ACHN (cell line): ENCODE measurements around the gene DCP2.

ENCODE experiments used
- DNase-seq: peaks from one replicate; pipeline ENCODE4 v3.0.0-alpha.2; 2015
- in situ Hi-C: cut with HindIII; loops from 2 replicates; pipeline ENCODE4 v1.10.0; 2017; ENCODE audit warnings: low sequenced_read_pairs, low pct_ligation_motif_present, low pct_unique_long_range_greater_than_20kb

The DCP2 gene

GRCh38 chr5:113058269-113058668, 81.7 kb downstream of the DCP2 start:
- DNase-seq: no peak
- in situ Hi-C loops: no loop called here

DNA sequence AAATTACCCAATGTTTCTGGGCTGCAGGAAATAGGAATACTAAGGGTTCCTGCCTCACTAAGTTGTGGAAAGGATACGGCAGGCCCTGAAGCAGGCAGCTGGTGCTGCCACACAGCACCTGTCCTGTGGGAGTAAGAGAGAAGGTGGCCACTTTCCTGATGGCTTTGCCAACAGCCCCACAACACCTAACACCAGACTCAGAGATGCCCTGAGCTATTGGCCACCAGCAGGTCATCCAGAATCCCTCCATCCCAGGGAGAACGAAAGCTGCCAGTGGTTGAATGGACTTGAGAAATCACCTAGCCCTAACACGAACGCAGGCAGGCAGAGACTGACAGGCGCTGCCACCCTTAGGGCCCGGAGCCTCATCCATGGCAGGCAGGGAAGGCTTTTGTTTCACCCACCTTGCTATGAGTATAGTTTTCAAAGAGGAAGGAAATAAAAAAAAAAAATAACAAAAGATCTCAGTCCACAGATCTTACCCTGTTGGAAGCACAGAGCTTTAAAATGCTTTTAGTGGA, 82.2 kb downstream of the DCP2 start:
- in situ Hi-C loops: no loop called here
- DNase-seq: no peak

GRCh38 chr5:113059232-113060040, 82.8 kb downstream of the DCP2 start:
- peak; percentile 85 for DNase-seq
- in situ Hi-C loops: no loop called here

GRCh38 chr5:113060408-113061025, 83.9 kb downstream of the DCP2 start:
- in situ Hi-C loops: no loop called here
- no peak for DNase-seq

DNA sequence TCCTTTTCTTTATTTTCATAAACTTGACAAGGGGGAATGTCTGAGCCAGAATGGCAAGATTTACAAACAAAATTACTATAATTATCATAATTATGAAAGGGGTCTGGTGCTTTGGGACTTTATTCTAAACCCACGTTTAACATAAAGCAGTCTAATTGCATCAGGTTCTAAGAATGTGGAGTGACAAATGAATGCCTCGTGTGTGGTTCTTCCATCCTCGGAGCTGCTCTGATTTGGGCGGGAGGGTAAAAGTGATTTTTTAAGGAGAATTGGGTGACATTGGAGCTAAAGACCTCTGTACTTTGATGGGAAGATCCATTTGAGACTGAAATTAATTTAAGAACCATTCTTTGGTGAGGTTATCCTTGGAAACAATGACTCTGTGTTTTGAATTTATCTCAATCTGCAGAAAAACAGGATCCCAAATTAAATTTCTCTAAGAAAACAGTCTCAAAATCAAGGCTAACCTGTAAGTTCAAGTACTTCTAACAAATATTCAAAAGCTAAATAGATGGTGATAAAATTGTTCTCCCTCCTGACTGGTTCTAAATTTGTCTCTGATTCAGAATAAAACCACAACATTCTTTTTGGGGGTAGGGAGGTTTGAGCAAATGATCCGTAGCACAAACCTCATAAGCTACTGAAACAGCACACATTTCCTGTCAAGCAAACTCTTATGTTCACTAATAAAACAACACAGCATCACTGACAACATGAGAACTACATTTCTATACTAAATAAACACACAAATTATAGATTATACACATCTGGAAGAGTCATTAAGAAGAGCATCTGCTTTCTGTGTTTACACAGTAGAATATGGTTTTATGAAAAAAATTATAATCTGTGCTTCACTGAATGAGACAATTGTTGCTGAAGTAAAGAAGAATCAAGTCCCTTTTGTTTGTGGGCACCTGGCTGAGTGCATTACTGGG, 85.5 kb downstream of the DCP2 start:
- peak; percentile 69 for DNase-seq
- in situ Hi-C loops: no loop called here

GRCh38 chr5:113062869-113063508, 86.4 kb downstream of the DCP2 start:
- in situ Hi-C loops: no loop called here
- no peak for DNase-seq

GRCh38 chr5:113063927-113064326, 87.3 kb downstream of the DCP2 start:
- DNase-seq: no peak
- in situ Hi-C loops: no loop called here

DNA sequence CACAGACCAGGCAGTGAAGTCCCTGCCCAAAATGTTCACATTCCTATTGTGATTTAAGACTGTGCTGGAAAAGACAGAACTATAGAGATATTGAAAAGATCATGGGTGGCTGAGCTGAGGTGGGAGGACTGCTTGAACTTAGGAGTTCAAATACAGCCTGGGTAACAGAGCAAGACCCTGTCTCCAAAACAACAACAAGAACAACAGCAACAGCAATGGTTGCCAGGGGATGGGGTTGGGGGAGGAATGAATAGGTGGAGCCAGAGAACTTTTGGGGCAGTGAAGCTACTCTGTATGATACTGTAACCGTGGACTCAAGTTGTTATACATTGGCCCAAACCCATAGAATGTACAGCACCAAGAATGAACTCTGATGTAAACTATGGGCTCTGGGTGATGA, 88.2 kb downstream of the DCP2 start:
- DNase-seq: no peak
- in situ Hi-C loops: no loop called here

DNA sequence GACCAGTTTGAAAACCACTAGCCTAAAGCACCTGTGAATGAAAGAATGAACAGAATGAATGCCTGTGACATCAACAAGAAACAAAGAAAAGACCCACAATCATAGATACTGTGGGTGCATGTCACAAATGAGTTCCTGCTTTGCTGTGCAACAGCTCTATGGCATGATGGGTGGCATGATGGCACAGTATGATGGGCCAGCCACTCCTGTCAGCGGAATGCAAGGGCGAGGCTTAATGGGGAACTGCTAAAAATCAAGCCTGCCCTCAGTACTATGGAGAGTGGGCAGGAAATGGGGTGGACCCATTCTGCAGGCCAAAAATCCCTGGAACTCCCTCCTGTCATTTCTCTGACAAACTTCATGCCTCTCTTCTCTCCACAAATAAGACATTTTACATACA, 89.0 kb downstream of the DCP2 start:
- DNase-seq: no peak

DNA sequence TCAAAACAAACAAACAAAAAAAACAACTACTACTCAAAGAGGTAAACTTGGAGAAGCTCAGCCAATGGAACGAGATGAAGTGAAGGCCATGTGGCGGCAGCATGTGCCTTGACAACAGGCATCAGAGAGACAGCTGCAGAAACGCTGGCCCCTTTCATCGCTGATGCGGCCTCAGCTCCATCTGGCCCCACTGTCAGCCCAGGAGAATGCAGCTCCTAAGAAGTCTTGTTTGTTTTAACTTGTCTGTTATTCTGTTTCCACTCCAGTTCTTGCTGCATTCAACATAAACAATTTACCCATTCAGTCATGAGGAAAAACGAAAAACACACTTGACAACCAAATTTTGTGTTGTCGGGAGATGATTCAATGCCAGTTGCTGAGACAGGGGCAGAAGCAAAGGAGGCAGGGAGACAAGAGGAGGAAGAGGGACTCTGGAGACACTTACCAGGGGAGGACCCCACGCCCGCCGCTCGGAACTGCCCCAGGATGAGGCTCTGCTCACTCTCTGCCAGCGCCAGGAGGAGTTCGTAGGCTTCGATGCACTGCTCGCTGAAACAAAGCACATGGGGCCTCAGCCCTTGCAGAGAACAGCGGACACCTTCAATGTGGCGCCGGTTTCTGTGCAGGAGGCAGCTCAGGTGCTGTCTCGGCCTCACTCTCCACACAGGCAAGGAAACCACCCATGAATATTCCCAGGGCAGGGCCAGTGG, 91.2 kb downstream of the DCP2 start:
- in situ Hi-C loops: no loop called here
- DNase-seq: no peak

More for the DNA sequence above, 89.0 kb downstream of the DCP2 start:
- in situ Hi-C loops: no loop called here

- in situ Hi-C loops: no loop called here
- no peak for DNase-seq
These were observed 92.0 kb downstream of the DCP2 start for GRCh38 chr5:113068559-113068958.
